Nasal cavity respiratory epithelium epithelial cell of viscerocranial mucosa (primary cell): ENCODE measurements around the gene KLK10. TPM values are rescaled to one million over a fixed set of nuclear protein-coding genes. Genes with fewer than 3 reads are reported as not detected.

ENCODE experiments used
- total RNA-seq: library from RNA; depleted of rRNA; stranded (reverse); fragments of >200 nt; gene quantifications from 2 replicates; pipeline ENCODE4 v1.2.3, GENCODE V29; 2014

KLK10 gene
- total RNA-seq = 36.2 and 66.0 TPM in 2 replicates

GRCh38 chr19:51019544-51019925, at the start of gene KLK10:
Gene KLK10 (minus strand): TSS chr19:51019709. CDS start chr19:51019130, 579 bp downstream.

GRCh38 chr19:51064534-51065220, 45.2 kb upstream of the KLK10 start, which contains the start of gene KLK13:
Gene KLK13 (minus strand): TSS chr19:51065092. CDS start chr19:51065067, 25 bp downstream.

GRCh38 chr19:51034704-51035103, 15.2 kb upstream of the KLK10 start, which contains the start of gene KLK12:
Gene KLK12 (minus strand): TSS chr19:51035002. CDS start chr19:51034621, 381 bp downstream.

DNA sequence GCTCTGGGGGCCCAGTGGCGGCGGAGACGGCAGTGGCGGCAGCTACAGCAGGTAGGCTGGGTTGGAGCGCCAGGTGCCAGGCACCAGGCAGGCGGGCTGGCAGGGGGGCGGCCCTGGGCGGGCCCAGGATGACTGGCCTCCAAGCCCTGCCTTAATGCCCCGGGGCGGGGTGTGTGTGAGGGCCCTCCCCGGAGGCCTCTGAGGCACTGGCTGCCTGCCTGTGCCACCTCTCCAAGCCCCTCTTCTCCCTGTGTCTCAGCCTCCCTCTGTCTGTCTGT, 7.0 kb upstream of the KLK10 start, which contains the start of gene KLK11:
Gene KLK11 (minus strand): TSS at position 63 of the 278 bp plus-strand sequence. CDS start 985 bp downstream, outside the sequence.

GRCh38 chr19:51001515-51001914, 18.0 kb downstream of the KLK10 start, which contains the start of gene KLK8:
Gene KLK8 (minus strand): TSS chr19:51001604. CDS start chr19:51001167, 437 bp downstream.

DNA sequence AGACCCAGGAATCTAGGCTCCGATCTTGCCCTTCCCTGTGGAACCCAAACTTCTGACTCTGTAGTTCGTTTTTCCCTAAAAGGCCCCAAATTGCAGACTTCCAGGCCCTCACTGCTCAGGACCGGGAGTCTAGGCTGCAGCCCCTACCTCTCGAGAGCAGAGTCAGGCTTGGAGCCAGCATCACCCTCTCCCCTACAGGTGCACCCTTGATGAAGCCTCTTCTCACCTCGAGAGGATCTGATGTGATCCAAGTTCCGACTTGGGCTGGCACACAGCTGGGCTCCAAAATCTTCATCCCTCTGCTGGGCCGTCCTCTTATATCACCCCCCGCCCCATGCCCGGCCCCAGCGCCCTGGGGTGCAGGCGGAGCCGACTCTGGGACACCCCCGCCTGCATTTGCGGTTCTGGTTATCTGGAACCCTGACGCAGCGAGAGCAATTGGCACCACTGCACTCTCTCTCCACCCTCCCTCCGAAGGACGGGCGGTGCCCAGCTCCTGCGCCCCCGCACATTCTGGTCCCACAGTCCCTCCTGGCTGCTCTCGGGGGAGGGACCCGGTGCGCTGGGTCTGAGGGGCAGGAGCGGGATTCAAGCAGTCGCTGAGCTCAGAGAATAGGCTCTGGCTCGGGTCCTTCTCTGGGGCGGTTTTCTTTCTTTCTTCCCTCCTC, 35.8 kb downstream of the KLK10 start, which contains the start of gene KLK7:
Gene KLK7 (minus strand): TSS at position 293 of the 668 bp plus-strand sequence. CDS start 1,518 bp downstream, outside the sequence.

GRCh38 chr19:50969413-50969760, 50.1 kb downstream of the KLK10 start, which contains the start of gene KLK6:
Gene KLK6 (minus strand): TSS chr19:50969591. CDS start chr19:50968104, 1,487 bp downstream.

Other genes starting within 250 kb of the KLK10 start
- gene GPR32, start 249.2 kb downstream of the KLK10 start, total RNA-seq = not detected in 2 replicates
- not detected in 2 replicates for gene ACP4, start 229.3 kb downstream of the KLK10 start, total RNA-seq
- gene KLK1, start 195.9 kb downstream of the KLK10 start, total RNA-seq = 0.14 TPM in 1 of 2 replicates, not detected in the other
- not detected in 2 replicates for gene KLK15, start 186.1 kb downstream of the KLK10 start, total RNA-seq
- not detected in 2 replicates for gene KLK3, start 164.8 kb downstream of the KLK10 start, total RNA-seq
- not detected in 2 replicates for gene KLK2, start 146.3 kb downstream of the KLK10 start, total RNA-seq
- not detected in 2 replicates for gene KLK4, start 108.3 kb downstream of the KLK10 start, total RNA-seq
- gene KLK5, start 66.7 kb downstream of the KLK10 start, total RNA-seq = 25.0 and 189 TPM in 2 replicates
- gene KLK6, start 50.1 kb downstream of the KLK10 start, total RNA-seq = 2.5 and 3.4 TPM in 2 replicates
- gene KLK7, start 35.8 kb downstream of the KLK10 start, total RNA-seq = 15.0 and 22.9 TPM in 2 replicates
- gene KLK8, start 18.1 kb downstream of the KLK10 start, total RNA-seq = 27.8 and 86.5 TPM in 2 replicates
- 17.4 and 29.0 TPM in 2 replicates for gene KLK11, start 6.9 kb upstream of the KLK10 start, total RNA-seq
- gene KLK12, start 15.3 kb upstream of the KLK10 start, total RNA-seq = 0.14 and 17.1 TPM in 2 replicates
- 0.68 and 1.3 TPM in 2 replicates for gene KLK13, start 45.4 kb upstream of the KLK10 start, total RNA-seq
- under 0.01 and 0.21 TPM in 2 replicates for gene KLK14, start 63.2 kb upstream of the KLK10 start, total RNA-seq
- gene CTU1, start 88.7 kb upstream of the KLK10 start, total RNA-seq = 8.2 and 10.0 TPM in 2 replicates
- gene SIGLEC9, start 105.2 kb upstream of the KLK10 start, total RNA-seq = not detected in 2 replicates
- not detected in 2 replicates for gene SIGLEC7, start 122.6 kb upstream of the KLK10 start, total RNA-seq
- not detected in 2 replicates for gene CD33, start 205.4 kb upstream of the KLK10 start, total RNA-seq
- gene SIGLECL1, start 231.4 kb upstream of the KLK10 start, total RNA-seq = not detected in 2 replicates